K562 (cell line): Measurements from ENCODE around the gene NMB. TPM values are rescaled to one million over a fixed set of nuclear protein-coding genes. Genes with fewer than 3 reads are reported as not detected.

ENCODE experiments used
- ARHGAP35 ChIP-seq: fragments of 450-650 bp; IDR thresholded peaks from 2 replicates; pipeline ENCODE4 v1.6.1; 2018; ENCODE audit not compliant: partially characterized antibody
- FOXK2 ChIP-seq, 2 experiments: fragments of 450-650 bp; IDR thresholded peaks in 1 of 2; conservative IDR thresholded peaks in 1 of 2; 2 replicates each; pipeline ENCODE4 v1.6.1; 2016; ENCODE audit warnings: low read depth in 2 of 2, mild to moderate bottlenecking in 1 of 2
- GTF2A2 ChIP-seq: IDR thresholded peaks from 2 replicates; pipeline ENCODE4 v1.6.1; 2016; ENCODE audit warnings: mild to moderate bottlenecking, missing genetic modification characterization, missing compliant biosample characterization
- GTF2F1 ChIP-seq: IDR thresholded peaks from 2 replicates; pipeline ENCODE4 v1.6.1; 2011; ENCODE audit warnings: low read depth, low read length, improper control_type of control experiment
- HMGN3 ChIP-seq: IDR thresholded peaks from 2 replicates; pipeline ENCODE4 v1.6.1; 2011; ENCODE audit warnings: borderline replicate concordance, low read depth, mild to moderate bottlenecking, mixed read lengths, low read length; ENCODE audit not compliant: insufficient read length; ENCODE audit errors: extremely low read depth
- ILF3 ChIP-seq: fragments of 450-650 bp; IDR thresholded peaks from 2 replicates; pipeline ENCODE4 v1.6.1; 2018; ENCODE audit warnings: antibody characterized with exemption, mild to moderate bottlenecking, moderate library complexity, borderline replicate concordance
- KHSRP ChIP-seq: fragments of 450-650 bp; IDR thresholded peaks from 2 replicates; pipeline ENCODE4 v1.6.1; 2017
- MAZ ChIP-seq, 2 experiments: fragments of 450-650 bp in 1 of 2; sonication (generic) in 1 of 2; formaldehyde crosslinking; IDR thresholded peaks in 1 of 2; conservative IDR thresholded peaks in 1 of 2; 2 replicates each; pipeline versions ENCODE4 v1.4.0 to v1.5.0; 2020; ENCODE audit warnings: mild to moderate bottlenecking in 1 of 2, missing genetic modification reagents in 1 of 2
- NCOA1 ChIP-seq: fragments of 450-650 bp; IDR thresholded peaks from 2 replicates; pipeline ENCODE4 v1.6.1; 2016; ENCODE audit warnings: low read depth
- RBBP5 ChIP-seq: fragments of 200-600 bp; sonication (generic); IDR thresholded peaks from 2 replicates; pipeline ENCODE4 v1.6.1; 2012; ENCODE audit warnings: borderline replicate concordance, mild to moderate bottlenecking, low read length, control low read depth, inconsistent platforms; ENCODE audit not compliant: insufficient read depth, poor library complexity, severe bottlenecking
- SREBF2 ChIP-seq: sonication (generic); formaldehyde crosslinking; IDR thresholded peaks from 2 replicates; pipeline ENCODE4 v1.4.0; 2020; ENCODE audit warnings: mild to moderate bottlenecking, missing genetic modification reagents
- STAT5B ChIP-seq: fragments of 250-450 bp; sonication (Bioruptor Pico); IDR thresholded peaks from 2 replicates; pipeline ENCODE4 v1.8.0; 2021; ENCODE audit warnings: mild to moderate bottlenecking, inconsistent platforms
- TFAP4 ChIP-seq: sonication (generic); formaldehyde crosslinking; IDR thresholded peaks from 2 replicates; pipeline ENCODE4 v1.8.0; 2022; ENCODE audit warnings: missing genetic modification reagents, mild to moderate bottlenecking, moderate library complexity, borderline replicate concordance
- ZBTB11 ChIP-seq, 3 experiments: fragments of 200-800 bp in 1 of 3; fragments of 250-450 bp in 1 of 3; fragments of 450-650 bp in 1 of 3; sonication (Bioruptor Pico) in 1 of 3; sonication (Bioruptor generic) in 1 of 3; formaldehyde crosslinking in 1 of 3; IDR thresholded peaks; 2 replicates each; pipeline versions ENCODE4 v1.6.1 to v1.8.0; 2016 to 2022; ENCODE audit warnings: mild to moderate bottlenecking in 2 of 3, missing genetic modification characterization in 2 of 3, missing compliant biosample characterization in 1 of 3, moderate library complexity in 1 of 3
- ZBTB7A ChIP-seq: IDR thresholded peaks from 2 replicates; pipeline ENCODE4 v1.6.1; 2011; ENCODE audit warnings: low read depth, mild to moderate bottlenecking, low read length, moderate library complexity, borderline replicate concordance; ENCODE audit not compliant: control insufficient read depth
- ZFP1 ChIP-seq: fragments of 450-650 bp; formaldehyde crosslinking; IDR thresholded peaks from 2 replicates; pipeline ENCODE4 v1.4.0; 2020; ENCODE audit warnings: mild to moderate bottlenecking, mixed read lengths
- polyA plus RNA-seq, 8 experiments: library from polyadenylated mRNA; depleted of rRNA in 4 of 8; stranded (reverse) in 5 of 8; unstranded in 3 of 8; fragments of >200 nt; fragmentation: Nextera tagmentation in 2 of 8; fragmentation: Illumina TruSeq in 1 of 8; extraction: Ambion mirVana in 2 of 8; extraction: Trizol in 1 of 8; gene quantifications; 2 replicates each; pipeline versions ENCODE4 v1.2.1 to v1.2.3, GENCODE V29; 2011 to 2014; ENCODE audit warnings: inconsistent platforms in 1 of 8, missing spikeins in 1 of 8
- total RNA-seq, 7 experiments: library from RNA; depleted of rRNA in 6 of 7; stranded (reverse); fragments of >200 nt in 6 of 7; fragmentation: Illumina TruSeq in 2 of 7; extraction: Trizol in 2 of 7; gene quantifications; 2 replicates each; pipeline versions ENCODE4 v1.2.1 to v1.2.3, GENCODE V29; 2011 to 2021; ENCODE audit warnings: low replicate concordance in 1 of 7
- TF ChIP-seq, protein P1 (sequence below): fragments of 450-650 bp; IDR thresholded peaks from 2 replicates; pipeline ENCODE4 v1.6.1; 2016; ENCODE audit warnings: borderline replicate concordance
- TF ChIP-seq, protein P2 (sequence below): sonication (generic); formaldehyde crosslinking; IDR thresholded peaks from 2 replicates; pipeline ENCODE4 v1.8.0; 2023; ENCODE audit warnings: mild to moderate bottlenecking, missing genetic modification reagents

The NMB gene
- total and polyA plus RNA-seq, 9 of the 15 experiments (the other 6 are each of a cell fraction or from before 2014, with no cell fraction given), result 0.06 to 0.16 (median 0.09) TPM; not detected in 5

DNA sequence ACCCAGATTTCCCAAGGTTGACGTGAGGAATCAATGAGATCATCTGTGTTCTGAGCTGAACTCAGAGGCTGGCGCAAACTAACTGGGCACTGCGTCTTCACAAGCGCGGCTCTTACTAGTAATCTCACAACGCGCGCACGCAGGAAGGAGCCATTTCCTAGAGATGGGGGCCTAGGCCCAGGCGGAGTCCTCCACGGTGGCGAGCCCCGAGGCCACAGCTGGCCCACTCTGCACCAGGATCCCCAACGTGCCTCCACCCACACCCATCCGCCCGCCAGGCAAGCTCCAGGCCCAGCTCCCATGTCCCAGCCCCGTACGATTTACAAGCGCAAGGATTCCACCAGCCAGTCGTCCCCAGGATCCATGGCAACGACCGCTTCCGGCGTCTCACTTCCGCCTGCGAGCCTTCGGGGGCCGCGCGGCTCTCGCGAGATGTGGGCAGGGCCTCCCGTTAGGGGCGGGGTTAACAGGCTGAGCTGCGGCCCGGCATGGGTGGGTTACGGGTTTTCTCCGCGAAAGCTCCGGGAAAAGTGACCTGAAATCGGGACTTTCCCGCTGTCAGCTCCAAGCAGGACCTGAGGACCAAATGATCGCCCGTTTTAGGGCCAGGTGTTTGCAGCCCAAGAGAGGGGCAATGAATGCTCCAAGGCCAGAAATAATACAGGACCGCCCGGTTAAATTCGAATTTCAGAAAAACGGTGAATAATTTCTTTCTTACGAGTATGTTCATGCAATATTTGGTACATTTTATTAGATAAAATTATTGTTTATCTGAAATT is 3.9 kb downstream of the NMB start, which contains the start of gene WDR73 (continued):
- TF ChIP-seq ZBTB11 (CRISPR knock-in tag; IDR thresholded peaks at IDR 0.05), result peak in 1 of 3 experiments; percentile 25; a peak in 1 of 6 replicates
- TF ChIP-seq, protein P1, sequence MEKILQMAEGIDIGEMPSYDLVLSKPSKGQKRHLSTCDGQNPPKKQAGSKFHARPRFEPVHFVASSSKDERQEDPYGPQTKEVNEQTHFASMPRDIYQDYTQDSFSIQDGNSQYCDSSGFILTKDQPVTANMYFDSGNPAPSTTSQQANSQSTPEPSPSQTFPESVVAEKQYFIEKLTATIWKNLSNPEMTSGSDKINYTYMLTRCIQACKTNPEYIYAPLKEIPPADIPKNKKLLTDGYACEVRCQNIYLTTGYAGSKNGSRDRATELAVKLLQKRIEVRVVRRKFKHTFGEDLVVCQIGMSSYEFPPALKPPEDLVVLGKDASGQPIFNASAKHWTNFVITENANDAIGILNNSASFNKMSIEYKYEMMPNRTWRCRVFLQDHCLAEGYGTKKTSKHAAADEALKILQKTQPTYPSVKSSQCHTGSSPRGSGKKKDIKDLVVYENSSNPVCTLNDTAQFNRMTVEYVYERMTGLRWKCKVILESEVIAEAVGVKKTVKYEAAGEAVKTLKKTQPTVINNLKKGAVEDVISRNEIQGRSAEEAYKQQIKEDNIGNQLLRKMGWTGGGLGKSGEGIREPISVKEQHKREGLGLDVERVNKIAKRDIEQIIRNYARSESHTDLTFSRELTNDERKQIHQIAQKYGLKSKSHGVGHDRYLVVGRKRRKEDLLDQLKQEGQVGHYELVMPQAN, result peak; percentile 96
- no peak for TF ChIP-seq GTF2A2 (tag)
- TF ChIP-seq TFAP4, result peak; percentile 79
- TF ChIP-seq KHSRP, result no peak
- no peak for TF ChIP-seq SREBF2 (CRISPR knock-in tag)
- peak; percentile 85 for TF ChIP-seq HMGN3
- TF ChIP-seq, protein P2, sequence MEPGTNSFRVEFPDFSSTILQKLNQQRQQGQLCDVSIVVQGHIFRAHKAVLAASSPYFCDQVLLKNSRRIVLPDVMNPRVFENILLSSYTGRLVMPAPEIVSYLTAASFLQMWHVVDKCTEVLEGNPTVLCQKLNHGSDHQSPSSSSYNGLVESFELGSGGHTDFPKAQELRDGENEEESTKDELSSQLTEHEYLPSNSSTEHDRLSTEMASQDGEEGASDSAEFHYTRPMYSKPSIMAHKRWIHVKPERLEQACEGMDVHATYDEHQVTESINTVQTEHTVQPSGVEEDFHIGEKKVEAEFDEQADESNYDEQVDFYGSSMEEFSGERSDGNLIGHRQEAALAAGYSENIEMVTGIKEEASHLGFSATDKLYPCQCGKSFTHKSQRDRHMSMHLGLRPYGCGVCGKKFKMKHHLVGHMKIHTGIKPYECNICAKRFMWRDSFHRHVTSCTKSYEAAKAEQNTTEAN, result 0 out of 2 replicates have a peak, but pooled peaks have one; percentile 43
- no peak for TF ChIP-seq GTF2F1
- peak; percentile 95 for TF ChIP-seq ARHGAP35
- no peak for TF ChIP-seq ZBTB7A
- TF ChIP-seq RBBP5, result peak; percentile 57
- peak in 1 of 2 experiments; percentile 63; a peak in 2 of 4 replicates for TF ChIP-seq FOXK2 (conservative IDR thresholded peaks at IDR 0.05 in 1 of 2, IDR thresholded peaks at IDR 0.05 in 1 of 2; ENCODE audit: low read depth in 2 of 2)
- peak; percentile 50 to 60; a peak in 2 of 4 replicates for TF ChIP-seq MAZ (CRISPR knock-in tag; conservative IDR thresholded peaks at IDR 0.05 in 1 of 2, IDR thresholded peaks at IDR 0.05 in 1 of 2)
- TF ChIP-seq ILF3, result 0 out of 2 replicates have a peak, but pooled peaks have one; percentile 46
- no peak for TF ChIP-seq NCOA1
- no peak for TF ChIP-seq STAT5B (CRISPR knock-in tag)
- no peak for TF ChIP-seq ZFP1
